ENCODE data around the gene CAMK4. TPM values are rescaled to one million over a fixed set of nuclear protein-coding genes. Genes with fewer than 3 reads are reported as not detected.
"Not testable (repeated sequence)": the region's sequence is repeated elsewhere in the genome, so short reads cannot be mapped to it uniquely, and the experiment has no call there.

The CAMK4 gene
- total RNA-seq, 1 donor from 2014 or later, result 0.11 TPM

DNA sequence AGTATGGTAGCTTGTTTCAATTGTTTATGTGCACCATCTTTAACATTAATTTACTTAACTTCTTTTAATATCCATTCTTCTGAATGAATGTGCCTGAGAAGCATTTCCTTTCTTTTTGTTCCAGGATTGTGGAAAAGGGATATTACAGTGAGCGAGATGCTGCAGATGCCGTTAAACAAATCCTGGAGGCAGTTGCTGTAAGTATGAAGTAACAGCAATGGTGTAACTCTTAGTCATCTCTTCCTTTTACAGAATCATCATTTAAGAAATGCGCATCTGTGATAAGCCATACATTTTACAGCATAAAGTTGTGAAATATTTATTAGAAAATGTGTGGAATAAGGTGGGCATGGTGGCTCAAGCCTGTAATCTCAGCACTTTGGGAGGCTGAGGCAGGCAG is 170.4 kb downstream of the CAMK4 start:
- intact Hi-C loops (cut with DNase I), result no loop called here
- no peak for ATAC-seq

DNA sequence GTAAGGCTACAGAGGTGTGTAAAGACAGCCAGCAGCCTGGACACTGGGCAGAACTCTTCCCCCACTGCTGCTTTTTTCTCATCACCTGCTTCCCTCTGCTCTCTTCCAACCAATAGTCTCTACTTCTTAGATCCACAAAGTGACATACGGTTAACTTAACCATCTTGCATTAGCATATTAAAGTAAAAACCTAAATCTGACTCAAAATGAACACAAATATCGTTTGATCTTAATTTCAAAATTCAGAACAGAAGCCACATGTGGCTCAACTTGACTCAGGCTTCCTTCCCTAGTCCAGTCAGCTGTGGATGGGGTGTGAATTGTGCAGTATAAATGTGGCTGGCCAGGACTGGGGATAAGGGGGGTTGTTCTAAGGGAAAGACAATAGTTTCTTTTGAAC is 173.8 kb downstream of the CAMK4 start:
- no peak for DNase-seq (ENCODE audit: missing footprints)
- no peak for ATAC-seq
- intact Hi-C loops (cut with DNase I), result no loop called here

More for the DNA sequence above, 170.4 kb downstream of the CAMK4 start:
- DNase-seq (ENCODE audit: missing footprints), result no peak

DNA sequence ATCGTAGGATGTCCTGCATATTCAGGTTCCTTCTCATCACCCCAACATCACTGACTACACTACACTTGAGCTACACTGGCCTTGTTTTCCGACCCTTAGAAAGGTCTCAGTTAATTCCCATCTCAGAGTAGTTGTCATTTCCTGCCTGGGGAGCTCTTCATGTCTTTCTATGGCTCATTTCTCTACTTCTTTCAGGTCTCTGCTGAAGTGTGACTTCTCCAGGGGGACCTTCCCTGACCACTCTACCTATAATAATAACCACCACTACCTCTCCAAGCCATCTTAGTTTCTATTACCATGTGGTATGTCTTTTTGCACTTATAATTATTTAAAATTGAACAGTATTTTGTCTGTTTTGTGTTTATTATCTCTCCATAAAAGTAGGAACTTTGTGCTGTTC is 174.9 kb downstream of the CAMK4 start:
- ATAC-seq, result no peak
- intact Hi-C loops (cut with DNase I), result no loop called here
- DNase-seq (ENCODE audit: missing footprints), result no peak

DNA sequence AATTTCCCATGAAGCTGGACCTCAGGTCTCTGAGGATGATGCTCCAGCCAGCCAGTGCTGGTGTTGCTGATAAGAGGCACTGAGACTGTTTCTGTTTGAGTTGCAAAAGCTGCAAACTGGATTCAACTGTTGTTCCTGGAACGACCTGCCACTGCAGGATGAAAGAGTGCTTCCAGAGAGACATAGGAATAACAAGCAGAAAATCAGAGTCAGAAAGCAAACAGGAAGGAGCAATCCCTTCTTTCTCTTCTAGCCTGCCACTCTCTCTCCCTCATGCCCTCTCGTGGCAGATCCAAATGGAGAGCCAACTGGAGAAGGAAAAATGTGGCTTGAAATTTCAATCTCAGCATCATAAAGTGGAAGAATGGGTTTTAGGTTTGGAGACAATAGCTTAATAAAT is 177.7 kb downstream of the CAMK4 start:
- DNase-seq (ENCODE audit: missing footprints) (no peak), ATAC-seq (no peak)
- intact Hi-C loops (cut with DNase I), result no loop called here

DNA sequence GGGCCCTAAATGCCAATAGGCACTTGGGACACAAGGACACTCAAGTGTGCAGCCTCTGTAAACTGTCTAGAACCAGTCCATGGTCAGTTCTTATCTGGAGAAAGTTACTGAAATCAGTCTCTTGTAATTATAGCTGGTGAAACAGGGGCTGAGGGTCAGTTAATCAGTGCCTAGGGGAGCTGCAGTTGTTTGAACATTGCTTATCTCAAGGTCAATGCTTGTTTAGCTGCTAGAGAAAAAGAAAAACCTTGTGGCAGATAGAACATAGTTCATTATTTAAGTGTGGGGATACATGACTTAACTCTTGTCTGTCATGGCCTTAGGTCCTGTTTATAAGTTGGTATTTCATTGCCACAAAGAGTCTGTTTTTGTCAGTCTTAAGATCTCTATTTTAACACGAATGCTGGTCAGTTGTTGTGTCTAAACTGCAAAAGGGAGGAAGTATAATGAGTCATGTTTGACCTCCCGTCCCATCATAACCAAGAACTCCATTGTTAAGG is 180.1 kb downstream of the CAMK4 start:
- intact Hi-C loops (cut with DNase I), result no loop called here
- DNase-seq (ENCODE audit: missing footprints) (no peak), ATAC-seq (no peak)

DNA sequence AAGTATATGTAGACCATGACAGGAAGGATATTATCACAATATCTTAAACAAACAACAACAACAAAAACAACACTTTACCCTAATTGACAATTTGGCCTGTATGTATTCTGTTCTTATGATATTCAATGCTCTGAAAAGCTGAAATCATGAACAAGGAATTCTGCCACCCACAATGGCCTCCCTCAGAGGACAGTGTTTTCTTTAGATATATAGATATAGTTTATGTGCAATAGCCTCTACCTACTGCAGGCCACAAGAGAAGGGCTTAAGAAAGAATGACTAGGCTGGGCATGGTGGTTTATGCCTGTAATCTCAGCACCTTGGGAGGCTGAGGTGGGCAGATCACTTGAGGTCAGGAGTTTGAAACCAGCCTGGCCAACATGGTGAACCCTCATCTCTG is 183.4 kb downstream of the CAMK4 start:
- DNase-seq (ENCODE audit: missing footprints) (no peak), ATAC-seq (no peak)
- intact Hi-C loops (cut with DNase I), result no loop called here

DNA sequence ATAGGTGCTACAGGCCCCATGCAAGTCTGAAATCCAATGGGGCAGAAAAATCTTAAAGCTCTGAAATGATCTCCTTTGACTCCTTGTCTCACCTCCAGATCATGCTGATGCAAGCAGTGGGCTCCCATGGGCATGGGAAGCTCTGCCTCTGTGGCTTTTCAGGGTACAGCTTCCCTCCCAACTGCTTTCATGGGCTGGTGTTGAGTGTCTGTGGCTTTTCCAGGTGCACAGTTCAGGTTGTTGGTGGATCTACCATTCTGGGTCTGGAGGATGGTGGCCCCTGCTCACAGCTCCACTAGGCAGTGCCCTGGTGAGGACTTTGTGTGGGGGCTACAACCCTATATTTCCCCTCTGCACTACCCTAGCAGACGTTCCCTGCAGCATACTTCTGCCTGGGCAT is 184.6 kb downstream of the CAMK4 start:
- intact Hi-C loops (cut with DNase I), result no loop called here
- ATAC-seq (no peak), DNase-seq (ENCODE audit: missing footprints) (no peak)

DNA sequence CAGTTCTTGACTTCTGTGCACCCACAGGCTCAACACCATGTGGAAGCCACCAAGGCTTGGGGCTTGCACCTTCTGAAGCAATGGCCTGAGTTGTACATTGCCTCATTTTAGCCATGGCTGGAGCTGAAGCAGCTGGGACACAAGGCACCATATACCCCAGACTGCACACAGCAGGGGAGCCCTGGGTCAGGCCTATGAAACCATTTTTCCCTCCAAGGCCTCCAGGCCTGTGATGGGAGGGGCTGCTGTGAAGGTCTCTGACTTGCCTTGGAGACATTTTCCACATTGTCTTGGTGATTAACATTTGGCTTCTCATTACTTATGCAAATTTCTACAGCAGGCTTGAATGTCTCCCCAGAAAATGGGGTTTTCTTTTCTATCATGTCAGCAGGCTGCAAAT is 185.1 kb downstream of the CAMK4 start:
- ATAC-seq; intact Hi-C loops (cut with DNase I): not testable (repeated sequence)

DNA sequence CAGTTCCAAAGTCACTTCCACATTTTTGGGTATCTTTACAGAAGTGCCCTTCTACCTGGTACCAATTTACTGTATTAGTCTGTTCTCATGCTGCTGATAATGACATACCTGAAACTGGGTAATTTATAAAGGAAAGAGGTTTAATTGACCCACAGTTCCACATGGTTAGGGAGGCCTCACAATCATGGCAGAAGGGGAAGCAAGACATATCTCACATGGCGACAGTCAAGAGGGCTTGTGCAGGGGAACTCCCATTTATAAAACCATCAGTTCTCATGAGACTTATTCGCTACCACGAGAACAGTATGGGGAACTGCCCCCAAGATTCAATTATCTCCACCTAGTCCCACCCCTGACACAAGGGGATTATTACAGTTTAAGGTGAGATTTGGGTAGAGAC is 185.9 kb downstream of the CAMK4 start:
- intact Hi-C loops (cut with DNase I); DNase-seq (ENCODE audit: missing footprints); ATAC-seq: not testable (repeated sequence)

More for the DNA sequence above, 185.1 kb downstream of the CAMK4 start:
- not testable (repeated sequence) for DNase-seq (ENCODE audit: missing footprints)

DNA sequence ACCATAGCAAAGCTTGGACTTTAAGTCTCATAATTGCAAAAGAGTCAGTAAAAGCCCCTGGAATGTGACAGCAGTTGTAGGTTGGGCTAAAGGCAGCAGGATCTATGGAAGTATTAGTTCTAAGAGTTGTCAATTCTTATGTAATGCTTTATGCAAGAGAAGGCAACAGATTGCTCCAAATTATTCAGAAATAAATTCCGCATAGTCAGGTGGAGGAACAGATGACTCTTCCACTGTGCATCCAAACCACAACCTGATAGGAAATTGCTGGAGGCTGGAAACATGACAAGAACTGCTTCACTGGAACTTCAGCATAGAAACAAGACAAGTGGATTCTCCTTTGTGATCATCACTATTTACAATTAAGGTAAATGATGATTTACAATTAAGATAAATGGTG is 187.1 kb downstream of the CAMK4 start:
- intact Hi-C loops (cut with DNase I), result no loop called here
- DNase-seq (ENCODE audit: missing footprints), result no peak
- ATAC-seq, result no peak

DNA sequence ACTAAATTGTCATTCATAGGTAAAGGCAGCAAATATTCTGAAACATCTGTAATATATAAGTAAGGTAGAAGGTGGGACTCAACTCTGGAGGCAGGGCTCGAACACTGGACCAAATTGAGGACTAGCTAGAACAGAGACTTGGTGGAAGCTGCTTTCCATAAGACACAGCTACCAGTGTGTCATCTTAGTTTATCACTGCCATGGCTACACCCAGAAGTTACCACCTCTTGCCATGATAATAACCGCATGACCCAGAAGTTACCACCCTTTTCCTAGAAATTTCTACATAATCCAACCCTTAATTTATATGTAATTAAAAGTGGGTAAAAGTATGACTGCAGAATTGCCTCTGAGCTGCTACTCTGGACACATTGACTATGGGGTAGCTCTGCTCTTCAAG is 188.4 kb downstream of the CAMK4 start:
- DNase-seq (ENCODE audit: missing footprints) (no peak), ATAC-seq (no peak)
- intact Hi-C loops (cut with DNase I), result no loop called here

DNA sequence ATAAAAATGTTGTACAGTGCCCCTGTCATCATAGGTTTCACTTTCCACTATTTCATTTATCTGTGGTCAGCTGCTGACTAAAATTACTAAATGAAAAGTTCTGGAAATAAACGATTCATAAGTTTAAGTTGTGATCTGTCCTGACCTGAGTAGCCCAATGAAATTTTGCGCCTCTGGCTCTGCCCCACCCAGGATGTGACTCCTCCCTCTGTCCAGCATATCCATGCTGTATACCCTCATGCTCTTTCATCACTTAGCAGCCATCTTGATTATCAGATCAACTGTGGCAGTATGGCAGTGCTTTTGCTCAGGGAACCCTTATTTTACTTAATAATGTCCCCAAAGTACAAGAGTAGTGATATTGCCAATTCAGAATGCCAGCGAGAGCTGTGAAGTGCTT is 190.9 kb downstream of the CAMK4 start:
- ATAC-seq (no peak), DNase-seq (ENCODE audit: missing footprints) (no peak)
- intact Hi-C loops (cut with DNase I), result no loop called here

DNA sequence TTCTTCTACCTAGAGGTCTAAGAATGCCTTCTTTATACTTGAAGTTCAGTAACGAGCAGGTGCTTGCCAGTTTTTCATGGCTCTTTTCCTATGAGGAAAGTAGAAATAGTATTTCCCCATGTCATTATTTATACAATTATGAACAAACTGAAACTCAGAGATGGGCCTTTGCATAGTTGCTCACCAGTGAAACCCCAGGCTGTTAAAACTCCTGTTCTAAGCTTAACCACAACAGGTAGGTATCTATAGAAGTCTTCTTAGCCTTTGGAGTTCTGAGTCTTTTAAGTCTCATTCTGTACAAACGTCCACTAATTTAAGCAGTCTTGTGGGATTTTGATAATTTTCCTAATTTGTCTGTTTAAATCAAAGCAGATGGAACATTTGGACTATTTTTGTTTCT is 198.1 kb downstream of the CAMK4 start:
- intact Hi-C loops (cut with DNase I), result no loop called here
- DNase-seq (ENCODE audit: missing footprints), result no peak
- ATAC-seq, result no peak

DNA sequence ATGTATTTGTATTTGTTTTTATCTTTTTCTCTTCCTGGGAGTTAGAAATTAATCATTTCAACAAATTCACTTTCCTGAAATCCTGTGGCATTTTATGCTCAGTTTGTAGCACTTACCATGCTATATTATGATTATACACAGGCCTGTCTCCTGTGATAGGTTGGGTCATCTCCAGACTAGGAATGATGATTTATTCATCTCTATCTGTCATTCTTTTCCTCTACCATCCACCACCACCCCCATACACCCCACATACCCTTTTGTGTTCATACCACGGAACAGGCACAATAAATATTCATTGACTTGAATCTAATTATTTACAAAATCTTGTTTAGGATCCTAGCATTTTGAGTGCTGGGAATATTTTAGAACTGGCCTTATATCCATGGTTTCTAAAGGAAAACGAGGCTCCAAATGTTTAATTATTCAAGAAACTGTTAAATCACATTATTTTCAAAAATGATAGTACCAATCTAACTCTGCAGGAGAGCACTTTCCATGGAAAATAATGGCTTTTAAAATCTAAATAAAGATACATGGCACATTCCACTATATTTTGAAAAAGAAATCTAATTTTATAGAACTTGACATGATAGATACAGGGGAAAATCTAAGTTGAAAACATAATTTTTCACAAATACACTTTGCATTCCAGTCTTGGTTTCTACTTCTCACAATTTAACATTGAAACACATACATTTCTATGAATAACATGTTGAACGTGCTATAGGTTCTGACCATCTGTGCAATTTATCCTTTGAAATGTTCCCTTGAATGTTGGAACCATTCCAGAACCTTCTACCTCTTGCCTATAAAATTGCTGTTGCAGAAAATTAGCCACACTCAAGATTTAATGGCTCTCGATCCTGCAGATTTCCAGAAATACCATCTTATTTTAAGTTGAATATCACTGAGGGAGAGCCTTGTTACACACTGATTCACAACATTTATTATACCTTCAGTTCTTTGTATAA is 198.8 kb downstream of the CAMK4 start:
- intact Hi-C loops (cut with DNase I), result no loop called here
- DNase-seq (ENCODE audit: missing footprints) (no peak), ATAC-seq (no peak)

DNA sequence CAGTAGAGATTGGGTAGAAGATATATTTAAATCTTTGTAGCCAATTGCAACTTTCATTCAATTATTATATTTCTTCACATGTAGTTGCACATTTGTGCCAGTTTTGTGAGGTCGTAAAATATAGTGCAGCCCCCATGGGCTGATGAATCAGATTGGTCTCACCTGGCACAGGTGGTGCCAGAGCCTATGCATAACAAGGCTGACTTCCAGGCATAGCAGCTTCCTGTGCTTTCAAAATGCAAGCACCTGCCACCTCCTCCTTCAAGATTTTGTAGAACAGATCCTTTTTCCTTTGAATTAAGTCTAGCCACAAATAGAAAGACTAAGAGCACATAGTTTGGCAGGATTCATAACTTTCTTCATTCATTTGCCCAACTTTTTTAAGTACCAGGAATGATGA is 201.0 kb downstream of the CAMK4 start:
- DNase-seq (ENCODE audit: missing footprints), result no peak
- ATAC-seq, result no peak
- intact Hi-C loops (cut with DNase I), result no loop called here

DNA sequence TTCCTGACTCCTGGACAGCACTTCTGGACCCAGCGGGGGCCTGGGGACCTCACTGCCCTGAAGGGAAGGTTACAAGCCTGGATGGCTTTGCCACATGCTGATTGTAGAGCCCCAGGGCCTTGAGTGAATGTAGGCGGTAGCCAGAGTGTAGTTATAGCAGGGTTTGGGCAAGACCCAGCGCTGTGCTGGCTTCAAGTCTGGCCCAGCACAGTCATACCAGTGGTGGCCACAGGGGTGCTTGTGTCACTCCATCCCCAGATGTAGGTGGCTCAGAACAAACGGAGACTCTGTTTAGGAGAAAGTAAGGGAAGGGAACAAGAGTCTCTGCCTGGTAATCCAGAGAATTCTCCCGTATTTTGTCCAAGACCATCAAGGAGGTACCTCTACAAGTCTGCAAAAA is 203.6 kb downstream of the CAMK4 start:
- intact Hi-C loops (cut with DNase I), result no loop called here
- DNase-seq (ENCODE audit: missing footprints) (no peak), ATAC-seq (no peak)

DNA sequence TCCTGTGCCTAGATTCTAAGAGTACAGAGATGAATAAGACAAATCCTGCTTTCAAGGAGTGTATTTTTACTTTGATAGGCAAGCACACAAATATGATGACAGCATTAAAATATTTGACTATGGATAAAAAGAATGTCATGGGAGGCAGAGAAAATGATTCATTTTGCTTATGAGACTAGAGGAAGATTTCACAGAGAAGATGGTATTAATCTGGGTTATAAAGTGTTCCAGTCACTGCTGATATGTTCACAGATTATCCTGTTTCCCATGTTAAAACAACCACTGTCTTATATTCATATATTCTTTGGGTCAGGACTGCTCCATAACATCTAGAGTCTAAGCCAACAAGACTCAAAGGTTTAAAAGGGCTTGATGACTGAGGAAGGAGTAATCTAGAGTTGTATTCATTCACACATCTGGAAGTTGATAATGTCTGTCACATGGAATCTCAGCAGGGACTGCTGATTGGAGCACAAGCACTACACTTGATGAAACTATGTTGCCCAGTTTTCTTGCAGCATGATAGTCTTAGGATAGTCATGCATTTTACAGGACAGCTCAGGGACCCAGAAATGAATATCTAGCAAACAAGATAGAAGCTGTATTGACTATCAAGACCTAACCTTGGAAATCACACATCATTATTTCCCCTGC is 208.8 kb downstream of the CAMK4 start:
- ATAC-seq (no peak), DNase-seq (ENCODE audit: missing footprints) (no peak)
- intact Hi-C loops (cut with DNase I), result no loop called here

DNA sequence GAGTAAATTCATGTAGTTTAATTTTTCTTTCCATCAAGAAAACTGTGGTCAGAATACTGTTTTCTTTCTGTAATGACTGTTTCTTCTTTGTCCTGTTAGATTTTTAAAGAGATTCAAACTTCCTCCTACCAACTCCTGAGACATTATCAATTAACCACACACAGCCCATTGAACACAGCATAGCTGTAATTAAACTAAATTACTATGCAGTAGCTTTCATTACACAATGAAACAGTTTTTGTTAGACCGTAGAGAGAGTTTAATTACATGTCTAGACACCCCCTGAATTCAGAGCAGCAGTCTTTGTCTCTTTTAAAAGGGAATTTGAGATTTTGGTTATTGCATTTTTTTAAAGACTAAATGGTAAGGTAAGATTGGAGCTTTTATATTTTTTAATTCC is 210.6 kb downstream of the CAMK4 start:
- no peak for DNase-seq (ENCODE audit: missing footprints)

DNA sequence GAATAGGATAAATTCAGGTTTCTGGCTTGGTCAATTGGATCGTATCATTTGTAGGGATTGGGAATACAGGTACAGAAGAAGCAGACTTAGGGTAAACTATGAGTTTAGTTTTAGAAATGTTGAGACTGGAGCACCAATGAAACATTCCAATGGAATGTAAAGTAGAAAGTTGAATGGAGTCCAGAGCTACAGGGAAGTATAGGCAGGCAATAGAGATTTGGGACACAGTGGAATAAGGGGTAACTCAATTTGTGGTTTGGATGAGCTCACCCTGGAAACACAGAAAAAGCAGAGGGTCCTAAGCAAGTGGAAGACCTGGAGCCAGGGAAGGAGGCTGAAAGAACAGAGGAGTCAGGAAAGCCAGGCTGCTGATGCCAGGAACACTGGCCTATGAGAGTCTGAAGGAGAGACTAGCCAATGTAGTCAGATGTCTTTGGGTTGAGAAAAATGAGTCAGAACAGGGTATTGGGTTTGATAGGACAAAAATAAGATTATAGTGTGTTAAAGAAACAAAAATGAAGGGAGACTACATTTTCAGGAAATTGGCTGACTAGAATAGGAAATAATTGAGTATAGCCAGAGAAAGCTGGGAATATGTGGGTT is 215.4 kb downstream of the CAMK4 start:
- ATAC-seq (no peak), DNase-seq (ENCODE audit: missing footprints) (no peak)
- intact Hi-C loops (cut with DNase I), result no loop called here

More for the DNA sequence above, 210.6 kb downstream of the CAMK4 start:
- no peak for ATAC-seq
- intact Hi-C loops (cut with DNase I), result no loop called here

DNA sequence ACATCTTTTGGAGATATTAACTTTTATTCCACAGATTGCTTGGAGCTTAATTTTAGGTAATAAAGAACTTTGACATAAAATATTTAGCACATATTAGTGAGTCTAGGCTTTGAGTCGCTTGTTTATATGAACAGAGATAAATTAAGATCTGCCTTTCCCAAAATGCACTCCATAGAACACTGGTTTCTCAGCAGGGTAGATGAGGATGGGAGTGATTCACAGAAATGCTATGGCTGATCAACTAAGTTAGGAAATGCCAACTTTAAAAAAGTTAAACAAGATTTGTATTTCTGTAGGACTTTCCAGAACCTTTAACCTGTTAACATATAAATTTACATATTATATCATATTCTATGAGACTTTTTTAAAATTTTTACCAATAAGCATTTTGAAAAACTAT is 222.9 kb downstream of the CAMK4 start:
- intact Hi-C loops (cut with DNase I), result no loop called here
- no peak for ATAC-seq
- DNase-seq (ENCODE audit: missing footprints), result no peak
